Sigmoid colon (tissue), 4 donors: ENCODE results near the gene TCOF1.

Source experiments
- POLR2A ChIP-seq, 2 donors: fragments of 450-650 bp; IDR thresholded peaks; one replicate each; pipeline ENCODE4 v1.6.1; 2016; ENCODE audit warnings: antibody characterized with exemption in 2 of 2, mild to moderate bottlenecking in 2 of 2, moderate library complexity in 2 of 2
- POLR2AphosphoS5 ChIP-seq, 4 donors: sonication (generic); formaldehyde crosslinking; IDR thresholded peaks; one replicate each; pipeline ENCODE4 v1.6.1; 2017; ENCODE audit warnings: antibody characterized with exemption in 4 of 4
- TF ChIP-seq, protein P1 (sequence below), 4 experiments: fragments of 450-650 bp in 3 of 4; fragments of 200-600 bp in 1 of 4; IDR thresholded peaks; one replicate each; pipeline ENCODE4 v1.5.1; 2016 to 2019; ENCODE audit warnings: antibody characterized with exemption in 4 of 4, mild to moderate bottlenecking in 3 of 4, moderate library complexity in 2 of 4

GRCh38 chr5:150368526-150368925 lies 11.0 kb downstream of the TCOF1 start:
- TF ChIP-seq POLR2A (IDR thresholded peaks at IDR 0.05) (no peak), POLR2AphosphoS5 (IDR thresholded peaks at IDR 0.05) (no peak)
- TF ChIP-seq, protein P1, sequence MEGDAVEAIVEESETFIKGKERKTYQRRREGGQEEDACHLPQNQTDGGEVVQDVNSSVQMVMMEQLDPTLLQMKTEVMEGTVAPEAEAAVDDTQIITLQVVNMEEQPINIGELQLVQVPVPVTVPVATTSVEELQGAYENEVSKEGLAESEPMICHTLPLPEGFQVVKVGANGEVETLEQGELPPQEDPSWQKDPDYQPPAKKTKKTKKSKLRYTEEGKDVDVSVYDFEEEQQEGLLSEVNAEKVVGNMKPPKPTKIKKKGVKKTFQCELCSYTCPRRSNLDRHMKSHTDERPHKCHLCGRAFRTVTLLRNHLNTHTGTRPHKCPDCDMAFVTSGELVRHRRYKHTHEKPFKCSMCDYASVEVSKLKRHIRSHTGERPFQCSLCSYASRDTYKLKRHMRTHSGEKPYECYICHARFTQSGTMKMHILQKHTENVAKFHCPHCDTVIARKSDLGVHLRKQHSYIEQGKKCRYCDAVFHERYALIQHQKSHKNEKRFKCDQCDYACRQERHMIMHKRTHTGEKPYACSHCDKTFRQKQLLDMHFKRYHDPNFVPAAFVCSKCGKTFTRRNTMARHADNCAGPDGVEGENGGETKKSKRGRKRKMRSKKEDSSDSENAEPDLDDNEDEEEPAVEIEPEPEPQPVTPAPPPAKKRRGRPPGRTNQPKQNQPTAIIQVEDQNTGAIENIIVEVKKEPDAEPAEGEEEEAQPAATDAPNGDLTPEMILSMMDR (IDR thresholded peaks at IDR 0.05) = no peak
